CD1c-positive myeloid dendritic cell (primary cell): ENCODE measurements around the gene ARHGEF37.
"Not testable (repeated sequence)": the region's sequence is repeated elsewhere in the genome, so short reads cannot be mapped to it uniquely, and the experiment has no call there.

ENCODE experiments used
- DNase-seq: peaks from one replicate; pipeline ENCODE4 v3.0.0-alpha.2; 2016; ENCODE audit errors: extremely low spot score

Gene ARHGEF37

DNA sequence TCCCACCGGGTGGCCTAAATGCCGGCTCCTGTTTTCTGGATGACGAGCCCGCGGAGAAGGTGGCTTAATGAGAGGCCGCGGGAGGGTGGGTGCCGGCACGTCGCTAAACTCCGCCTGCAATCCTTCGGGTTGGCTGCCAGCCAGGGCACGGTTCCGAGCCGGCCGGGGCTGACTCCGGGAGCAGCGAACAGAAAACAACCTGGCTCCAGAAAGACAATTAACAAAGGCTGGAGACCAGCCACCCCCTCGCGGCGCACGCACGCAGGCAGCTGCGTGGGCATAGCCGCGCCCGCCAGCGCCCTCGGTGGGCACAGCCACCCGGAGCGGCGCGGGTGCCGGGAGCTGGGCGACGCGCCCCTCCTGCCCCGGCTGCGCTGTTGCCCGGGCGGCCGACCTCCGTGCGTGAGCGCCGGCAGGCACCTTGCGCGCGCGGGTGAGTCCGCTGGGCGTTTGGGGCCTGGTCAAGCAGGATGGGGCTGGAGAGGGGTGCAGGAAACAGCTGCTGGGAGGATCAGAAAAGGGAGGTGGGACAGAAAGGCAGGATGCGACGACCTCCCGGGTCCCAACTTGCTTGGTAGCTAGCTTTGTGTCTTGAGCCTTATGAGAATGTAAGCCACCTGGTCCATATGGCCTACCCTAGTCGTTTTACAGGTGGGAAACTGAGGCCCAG, at the start of gene ARHGEF37:
ARHGEF37 (plus strand) TSS at position 307 of the 670 bp plus-strand sequence. CDS start 16,272 bp downstream, outside the sequence.
- peak; percentile 31 for DNase-seq

GRCh38 chr5:149532413-149532812, 48.9 kb upstream of the ARHGEF37 start:
- DNase-seq = no peak

DNA sequence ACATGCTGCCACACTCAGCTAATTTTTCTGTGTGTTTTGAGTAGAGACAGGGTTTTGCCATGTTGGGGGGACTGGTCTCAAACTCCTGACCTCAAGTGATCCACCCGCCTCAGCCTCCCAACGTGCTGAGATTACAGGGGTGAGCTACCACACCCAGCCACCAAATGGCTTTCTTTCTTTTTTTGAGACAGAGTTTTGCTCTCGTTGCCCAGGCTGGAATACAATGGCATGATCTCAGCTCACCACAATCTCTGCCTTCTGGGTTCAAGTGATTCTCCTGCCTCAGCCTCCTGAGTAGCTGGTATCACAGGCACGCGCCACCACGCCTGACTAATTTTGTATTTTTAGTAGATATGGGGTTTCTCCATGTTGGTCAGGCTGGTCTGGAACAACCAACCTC, 45.5 kb upstream of the ARHGEF37 start:
- DNase-seq = not testable (repeated sequence)

DNA sequence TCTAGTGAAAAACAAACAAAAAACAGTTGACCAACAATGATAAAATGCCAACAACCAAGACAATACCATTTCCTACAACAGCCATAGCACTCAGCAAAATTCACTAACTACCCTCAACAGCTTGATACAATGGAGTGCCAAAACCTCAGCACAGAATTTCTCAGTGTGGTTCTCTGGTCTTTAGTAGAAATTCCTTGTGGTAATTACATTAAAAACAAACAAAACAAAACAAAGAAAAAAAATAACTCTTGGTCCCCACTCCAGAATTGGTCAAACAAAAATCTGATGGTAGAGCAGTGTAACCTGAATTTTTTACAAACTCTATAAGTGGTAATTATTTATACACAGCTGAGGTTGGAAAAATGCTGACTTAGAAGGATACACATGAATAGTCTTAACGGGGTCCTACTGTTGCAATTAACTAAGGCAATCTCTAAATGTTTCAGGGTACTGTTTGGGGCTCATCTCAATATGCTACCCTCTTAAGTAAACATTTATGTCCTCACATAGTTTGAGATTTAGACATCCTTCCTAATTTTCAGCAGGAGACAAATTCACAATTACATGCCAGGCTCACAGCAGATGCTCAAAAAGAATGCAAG, 43.8 kb upstream of the ARHGEF37 start:
- no peak for DNase-seq

GRCh38 chr5:149540089-149540488, 41.2 kb upstream of the ARHGEF37 start:
- DNase-seq = no peak

DNA sequence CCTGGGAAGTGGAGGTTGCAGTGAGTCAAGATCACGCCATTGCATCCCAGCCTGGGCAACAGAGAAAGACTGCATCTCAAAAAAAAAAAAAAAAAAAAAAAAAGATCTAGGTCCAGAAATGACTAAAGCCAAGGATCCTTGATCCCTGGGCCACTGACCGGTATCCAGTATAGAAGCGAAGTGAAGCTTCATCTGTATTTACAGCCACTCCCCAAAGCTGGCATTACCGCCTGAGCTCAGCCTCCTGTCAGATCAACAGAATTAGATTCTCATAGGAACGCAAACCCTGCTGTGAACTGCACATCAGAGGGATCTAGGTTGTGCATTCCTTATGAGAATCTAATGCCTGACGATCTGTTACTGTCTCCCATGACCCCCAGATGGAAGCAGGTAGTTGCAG, 39.4 kb upstream of the ARHGEF37 start:
- DNase-seq = no peak

GRCh38 chr5:149543361-149544027, 37.8 kb upstream of the ARHGEF37 start:
- no peak for DNase-seq

- DNase-seq = peak; percentile 61
These were observed 37.3 kb upstream of the ARHGEF37 start for GRCh38 chr5:149544028-149544420.

- no peak for DNase-seq
These were observed 36.0 kb upstream of the ARHGEF37 start for GRCh38 chr5:149545327-149545726.

DNA sequence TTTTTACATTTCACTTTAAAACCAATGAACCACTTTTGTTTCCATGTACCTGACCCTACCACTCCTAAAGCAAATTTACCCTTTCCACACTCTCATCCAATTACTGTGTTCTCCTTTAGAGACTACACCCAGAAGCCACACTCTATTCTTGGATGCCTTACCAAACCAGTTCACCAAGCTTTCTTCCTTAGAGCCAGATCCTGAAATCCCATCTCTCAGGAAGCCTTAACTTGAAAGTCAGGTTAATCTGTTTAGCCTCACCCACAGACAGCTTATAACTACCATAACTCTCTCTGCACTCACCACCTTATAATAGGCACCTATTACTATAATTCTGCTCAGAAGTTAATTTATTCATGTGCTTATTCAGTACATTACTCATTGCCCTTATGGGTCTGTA, 34.3 kb upstream of the ARHGEF37 start:
- no peak for DNase-seq

- peak; percentile 77 for DNase-seq
These were observed 31.6 kb upstream of the ARHGEF37 start for GRCh38 chr5:149549461-149550267.

GRCh38 chr5:149550268-149550583, 31.1 kb upstream of the ARHGEF37 start:
- DNase-seq = peak; percentile 90

DNA sequence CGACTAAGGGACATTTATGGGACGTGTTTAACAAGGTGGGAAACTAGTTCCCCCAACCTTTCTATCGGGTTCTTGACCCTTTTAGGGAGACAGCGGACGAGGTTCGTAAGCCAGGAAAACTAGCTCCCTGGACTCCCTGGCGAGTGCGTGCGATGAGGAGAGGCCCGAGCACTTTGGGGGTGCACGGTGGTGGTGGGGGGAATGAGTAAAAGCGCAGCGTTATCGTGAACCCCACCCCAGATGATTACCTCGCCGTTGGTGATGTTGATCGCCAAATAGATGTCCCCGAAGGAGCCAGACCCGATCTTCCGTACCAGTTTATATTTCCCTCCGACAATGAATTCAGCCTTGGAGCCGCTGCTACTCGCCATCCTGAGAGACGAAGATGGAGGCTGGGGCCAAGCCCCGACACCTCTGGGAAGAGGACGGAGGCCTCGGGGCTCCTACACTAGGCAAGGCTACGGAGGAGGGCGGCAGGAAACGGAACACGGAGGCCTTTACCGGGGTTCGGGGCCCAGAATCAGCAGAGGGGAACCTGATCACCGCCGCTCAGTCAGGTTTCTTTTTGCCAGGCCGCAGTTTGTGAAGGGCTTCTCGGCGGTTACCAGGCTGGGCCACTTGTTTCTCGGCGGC, 30.6 kb upstream of the ARHGEF37 start:
- DNase-seq = no peak

- peak; percentile 100 for DNase-seq
These were observed 29.9 kb upstream of the ARHGEF37 start, which contains the start of gene CSNK1A1 for GRCh38 chr5:149551227-149552037. Gene CSNK1A1, minus strand, starts transcription at chr5:149551439. Its CDS starts 475 bp downstream, at chr5:149550964.

GRCh38 chr5:149552038-149552494, 29.2 kb upstream of the ARHGEF37 start:
- no peak for DNase-seq

DNA sequence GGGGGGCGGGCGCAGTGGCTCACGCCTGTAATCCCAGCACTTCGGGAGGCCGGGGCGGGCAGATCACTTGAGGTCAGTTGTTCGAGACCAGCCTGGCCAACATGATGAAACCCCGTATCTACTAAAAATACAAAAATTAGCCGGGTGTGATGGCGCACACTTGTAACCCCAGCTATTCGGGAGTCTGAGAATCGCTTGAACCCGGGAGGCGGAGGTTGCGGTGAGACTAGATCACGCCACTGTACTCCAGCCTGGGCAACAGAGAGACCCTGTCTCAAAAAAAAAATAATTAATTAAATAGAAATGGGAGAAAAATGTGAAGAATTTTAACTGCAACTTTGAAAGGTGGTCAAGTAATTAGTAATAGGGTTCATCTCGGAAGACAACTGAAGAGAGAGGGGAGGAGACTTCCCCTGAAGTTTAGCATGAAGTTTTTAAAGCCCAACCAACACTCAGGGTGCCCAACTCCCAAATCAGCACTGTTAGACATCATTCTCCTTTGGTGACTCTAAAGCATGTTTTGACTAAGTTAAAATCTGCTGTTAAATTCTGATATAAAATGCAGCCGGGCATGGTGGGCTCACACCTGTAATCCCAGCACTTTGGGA, 28.6 kb upstream of the ARHGEF37 start:
- no peak for DNase-seq

- no peak for DNase-seq
These were observed 21.6 kb upstream of the ARHGEF37 start for GRCh38 chr5:149559706-149560105.

DNA sequence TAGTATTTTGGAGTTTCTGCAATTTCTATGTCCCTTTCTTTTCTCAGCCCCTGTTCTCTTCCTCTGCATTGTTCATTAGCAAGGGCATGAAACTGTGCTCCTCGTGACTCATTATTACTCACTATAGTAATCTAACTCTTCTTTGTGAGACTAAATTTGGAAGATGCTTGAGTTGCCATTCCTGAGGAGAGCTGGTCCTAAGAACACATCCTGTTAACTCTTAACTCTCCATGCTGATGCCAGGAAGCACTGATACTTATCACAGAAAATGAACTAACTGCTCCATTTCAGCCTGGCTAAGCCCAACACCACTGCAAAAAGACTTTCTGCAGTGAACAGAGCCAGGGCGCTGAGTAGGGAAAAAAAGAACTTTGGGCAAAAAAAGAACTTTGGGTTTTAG, 19.4 kb upstream of the ARHGEF37 start:
- DNase-seq = no peak

DNA sequence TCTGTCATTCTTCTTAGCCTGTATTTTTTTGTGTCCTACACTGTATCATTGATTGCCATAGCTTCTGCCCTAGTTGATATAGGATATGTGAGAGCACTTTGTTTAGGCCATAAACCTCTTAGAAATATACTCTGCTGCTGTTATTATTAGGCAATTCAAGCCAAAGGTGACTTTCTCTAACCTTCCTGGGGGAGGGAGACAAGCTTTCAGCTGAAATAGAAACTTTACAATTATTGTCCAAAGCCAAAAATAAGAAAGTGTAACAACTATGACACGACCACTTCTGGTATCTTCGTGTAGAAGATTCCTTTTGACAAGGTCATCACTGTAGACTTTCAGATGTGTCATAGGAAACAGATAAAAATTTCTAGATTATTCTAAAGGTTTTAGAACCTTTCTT, 17.8 kb upstream of the ARHGEF37 start:
- no peak for DNase-seq

DNA sequence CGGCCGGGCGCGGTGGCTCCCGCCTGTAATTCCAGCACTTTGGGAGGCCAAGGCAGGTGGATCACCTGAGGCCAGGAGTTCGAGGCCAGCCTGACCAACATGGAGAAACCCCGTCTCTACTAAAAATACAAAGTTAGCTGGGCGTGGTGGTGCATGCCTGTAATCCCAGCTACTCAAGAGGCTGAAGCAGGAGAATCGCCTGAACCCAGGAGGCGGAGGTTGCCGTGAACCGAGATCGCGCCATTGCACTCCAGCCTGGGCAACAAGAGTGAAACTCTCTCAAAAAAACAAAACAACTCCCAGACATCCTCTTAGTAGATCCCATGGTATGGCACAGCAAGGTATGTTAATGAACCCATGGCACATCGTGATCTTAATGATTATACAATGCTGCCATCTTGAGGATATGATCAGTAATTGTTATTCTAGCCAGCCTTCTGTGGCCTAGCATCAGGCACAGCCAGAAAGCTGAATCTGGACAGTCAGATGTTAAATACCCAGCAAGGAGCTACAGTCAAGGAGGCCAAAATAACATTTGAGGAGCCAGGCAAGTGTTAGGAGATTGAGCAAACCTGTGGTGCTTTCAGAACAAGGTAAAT, 16.7 kb upstream of the ARHGEF37 start:
- DNase-seq = peak; percentile 85
